GM12878 (cell line): ENCODE results near the gene KLF12. TPM values are rescaled to one million over a fixed set of nuclear protein-coding genes. Genes with fewer than 3 reads are reported as not detected.

ENCODE experiments used
- BACH1 ChIP-seq: fragments of 450-650 bp; IDR thresholded peaks from 2 replicates; pipeline ENCODE4 v1.6.1; 2017; ENCODE audit warnings: mild to moderate bottlenecking, borderline replicate concordance
- BHLHE40 ChIP-seq, 2 experiments: fragments of 450-650 bp in 1 of 2; IDR thresholded peaks; 2 replicates each; pipeline ENCODE4 v1.6.1; 2011 to 2017; ENCODE audit warnings: low read depth in 2 of 2, borderline replicate concordance in 1 of 2, improper control_type of control experiment in 1 of 2, low read length in 1 of 2, mild to moderate bottlenecking in 1 of 2
- EGR1 ChIP-seq, 2 experiments: IDR thresholded peaks; 1 replicate in 1 of 2; 2 replicates in 1 of 2; pipeline ENCODE4 v1.6.1; 2011 to 2012; ENCODE audit warnings: low read depth in 2 of 2, low read length in 2 of 2, borderline replicate concordance in 1 of 2, mild to moderate bottlenecking in 1 of 2, moderate library complexity in 1 of 2
- ETV6 ChIP-seq, 2 experiments: fragments of 450-650 bp in 1 of 2; IDR thresholded peaks in 1 of 2; conservative IDR thresholded peaks in 1 of 2; 2 replicates each; pipeline ENCODE4 v1.6.1; 2014; ENCODE audit warnings: antibody characterized with exemption in 1 of 2, borderline replicate concordance in 1 of 2, low read depth in 1 of 2, mild to moderate bottlenecking in 1 of 2, moderate library complexity in 1 of 2
- HDGF ChIP-seq: fragments of 450-650 bp; IDR thresholded peaks from 2 replicates; pipeline ENCODE4 v1.6.1; 2016; ENCODE audit warnings: antibody characterized with exemption
- LARP7 ChIP-seq: fragments of 450-650 bp; IDR thresholded peaks from 2 replicates; pipeline ENCODE4 v1.6.1; 2017; ENCODE audit warnings: mild to moderate bottlenecking
- NRF1 ChIP-seq: conservative IDR thresholded peaks from 2 replicates; pipeline ENCODE4 v1.6.1; 2011; ENCODE audit warnings: mild to moderate bottlenecking, low read depth, low read length, improper control_type of control experiment
- RELA ChIP-seq: fragments of 450-650 bp; IDR thresholded peaks from 2 replicates; pipeline ENCODE4 v1.8.0; 2014; ENCODE audit warnings: borderline replicate concordance; ENCODE audit not compliant: partially characterized antibody
- SUPT20H ChIP-seq: IDR thresholded peaks from 2 replicates; pipeline ENCODE4 v1.6.1; 2011; ENCODE audit warnings: low read depth, mild to moderate bottlenecking, low read length, moderate library complexity, borderline replicate concordance; ENCODE audit not compliant: control insufficient read depth
- YY1 ChIP-seq: IDR thresholded peaks from 2 replicates; pipeline ENCODE4 v1.6.1; 2011; ENCODE audit warnings: low read depth, mild to moderate bottlenecking, low read length
- ZNF207 ChIP-seq: fragments of 450-650 bp; IDR thresholded peaks from 2 replicates; pipeline ENCODE4 v1.6.1; 2014; ENCODE audit warnings: antibody characterized with exemption, mild to moderate bottlenecking, borderline replicate concordance
- ZNF217 ChIP-seq: fragments of 450-650 bp; IDR thresholded peaks from 2 replicates; pipeline ENCODE4 v1.6.1; 2017; ENCODE audit warnings: antibody characterized with exemption, mild to moderate bottlenecking
- polyA plus RNA-seq, 11 experiments: library from polyadenylated mRNA; depleted of rRNA in 4 of 11; unstranded in 6 of 11; stranded (reverse) in 5 of 11; fragments of >200 nt; fragmentation: Nextera tagmentation in 4 of 11; fragmentation: Illumina TruSeq in 1 of 11; extraction: Ambion mirVana in 4 of 11; extraction: Trizol in 1 of 11; gene quantifications; 1 replicate in 1 of 11; 2 replicates in 10 of 11; pipeline versions ENCODE4 v1.2.1 to v1.2.3, GENCODE V29; 2011 to 2016; ENCODE audit warnings: inconsistent platforms in 2 of 11, missing spikeins in 2 of 11, low read depth in 1 of 11
- total RNA-seq, 4 experiments: library from RNA; depleted of rRNA in 3 of 4; stranded (reverse); fragments of >200 nt in 3 of 4; fragmentation: Illumina TruSeq in 1 of 4; extraction: Trizol in 1 of 4; gene quantifications; 2 replicates each; pipeline versions ENCODE4 v1.2.1 to v1.2.3, GENCODE V29; 2013 to 2021
- TF ChIP-seq, protein P1 (sequence below): IDR thresholded peaks from 2 replicates; pipeline ENCODE4 v1.6.1; 2011; ENCODE audit warnings: low read depth, mild to moderate bottlenecking, low read length, moderate library complexity, borderline replicate concordance; ENCODE audit errors: extremely low read depth
- TF ChIP-seq, protein P2 (sequence below): IDR thresholded peaks from 2 replicates; pipeline ENCODE4 v1.6.1; 2011; ENCODE audit warnings: borderline replicate concordance, low read depth, mild to moderate bottlenecking, moderate library complexity, low read length; ENCODE audit not compliant: insufficient read depth, poor library complexity, severe bottlenecking
- TF ChIP-seq, protein P3 (sequence below), 3 experiments: IDR thresholded peaks in 2 of 3; conservative IDR thresholded peaks in 1 of 3; 2 replicates each; pipeline ENCODE4 v1.5.1; 2011; ENCODE audit warnings: low read depth in 3 of 3, low read length in 3 of 3, mild to moderate bottlenecking in 3 of 3, control low read depth in 2 of 3, moderate library complexity in 2 of 3, inconsistent platforms in 1 of 3, mixed read lengths in 1 of 3; ENCODE audit not compliant: control insufficient read depth in 2 of 3, insufficient read depth in 1 of 3; ENCODE audit errors: extremely low read depth in 1 of 3
- TF ChIP-seq, protein P4 (sequence below): fragments of 450-650 bp; IDR thresholded peaks from 2 replicates; pipeline ENCODE4 v1.6.1; 2016; ENCODE audit warnings: mild to moderate bottlenecking
- TF ChIP-seq, protein P5 (sequence below): IDR thresholded peaks from 2 replicates; pipeline ENCODE4 v1.6.1; 2011; ENCODE audit warnings: low read depth, low read length, improper control_type of control experiment, borderline replicate concordance
- TF ChIP-seq, protein P6 (sequence below): IDR thresholded peaks from 2 replicates; pipeline ENCODE4 v1.6.1; 2011; ENCODE audit warnings: borderline replicate concordance, low read depth, mild to moderate bottlenecking, moderate library complexity, mixed read lengths, low read length; ENCODE audit not compliant: insufficient read depth; ENCODE audit errors: extremely low read length
- TF ChIP-seq, protein P7 (sequence below): fragments of 450-650 bp; conservative IDR thresholded peaks from 2 replicates; pipeline ENCODE4 v1.6.1; 2017; ENCODE audit warnings: mild to moderate bottlenecking, moderate library complexity

Gene KLF12
- total and polyA plus RNA-seq, 10 of the 15 experiments (the other 5 are each of a cell fraction or from before 2014, with no cell fraction given), result 0.11 to 11.4 (median 0.98) TPM

DNA sequence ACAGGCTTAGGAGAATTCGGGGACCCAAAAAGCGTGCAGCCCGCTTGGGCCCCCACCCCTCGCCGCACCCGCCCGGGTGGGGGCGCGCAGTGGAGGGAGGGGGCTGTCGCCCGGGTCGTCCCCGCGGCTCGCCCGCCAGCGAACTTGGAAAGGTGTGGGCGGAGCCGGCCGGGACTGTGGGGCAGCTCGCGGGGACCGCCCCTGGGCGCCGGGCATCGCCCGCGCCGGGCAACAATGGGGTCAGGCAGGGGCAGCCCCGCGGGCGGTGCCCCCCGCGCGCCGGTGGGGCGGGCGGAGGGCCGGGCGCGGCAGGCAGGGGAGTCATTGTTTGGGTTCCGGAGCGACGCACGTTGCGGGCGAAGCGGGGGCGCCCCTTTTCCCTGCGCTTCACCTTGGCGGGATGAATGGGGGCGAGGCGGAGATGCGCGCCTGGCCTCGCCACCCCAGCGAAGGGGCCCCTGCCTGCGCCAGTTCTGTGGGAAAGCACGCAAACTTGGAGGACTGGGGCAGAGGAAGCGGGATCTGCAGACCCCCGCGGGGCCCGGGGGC lies 647 bp upstream of the KLF12 start (continued):
- TF ChIP-seq, protein P1, sequence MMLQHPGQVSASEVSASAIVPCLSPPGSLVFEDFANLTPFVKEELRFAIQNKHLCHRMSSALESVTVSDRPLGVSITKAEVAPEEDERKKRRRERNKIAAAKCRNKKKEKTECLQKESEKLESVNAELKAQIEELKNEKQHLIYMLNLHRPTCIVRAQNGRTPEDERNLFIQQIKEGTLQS, result no peak
- TF ChIP-seq RELA, result no peak
- no peak for TF ChIP-seq SUPT20H
- 0 out of 2 replicates have a peak, but pooled peaks have one; percentile 13 for TF ChIP-seq YY1
- no peak for TF ChIP-seq NRF1
- TF ChIP-seq ZNF217, result 0 out of 2 replicates have a peak, but pooled peaks have one; percentile 21
- TF ChIP-seq, protein P2, sequence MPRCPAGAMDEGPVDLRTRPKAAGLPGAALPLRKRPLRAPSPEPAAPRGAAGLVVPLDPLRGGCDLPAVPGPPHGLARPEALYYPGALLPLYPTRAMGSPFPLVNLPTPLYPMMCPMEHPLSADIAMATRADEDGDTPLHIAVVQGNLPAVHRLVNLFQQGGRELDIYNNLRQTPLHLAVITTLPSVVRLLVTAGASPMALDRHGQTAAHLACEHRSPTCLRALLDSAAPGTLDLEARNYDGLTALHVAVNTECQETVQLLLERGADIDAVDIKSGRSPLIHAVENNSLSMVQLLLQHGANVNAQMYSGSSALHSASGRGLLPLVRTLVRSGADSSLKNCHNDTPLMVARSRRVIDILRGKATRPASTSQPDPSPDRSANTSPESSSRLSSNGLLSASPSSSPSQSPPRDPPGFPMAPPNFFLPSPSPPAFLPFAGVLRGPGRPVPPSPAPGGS, result no peak
- no peak for TF ChIP-seq HDGF
- TF ChIP-seq ETV6 (conservative IDR thresholded peaks at IDR 0.05 in 1 of 2, IDR thresholded peaks at IDR 0.05 in 1 of 2; ENCODE audit: borderline replicate concordance in 1 of 2, low read depth in 1 of 2), result no peak
- peak in 1 of 2 experiments; percentile 50; a peak in 1 of 3 replicates for TF ChIP-seq EGR1 (IDR thresholded peaks at IDR 0.05; ENCODE audit: borderline replicate concordance in 1 of 2, low read depth in 2 of 2, low read length in 2 of 2)
- TF ChIP-seq, protein P3, sequence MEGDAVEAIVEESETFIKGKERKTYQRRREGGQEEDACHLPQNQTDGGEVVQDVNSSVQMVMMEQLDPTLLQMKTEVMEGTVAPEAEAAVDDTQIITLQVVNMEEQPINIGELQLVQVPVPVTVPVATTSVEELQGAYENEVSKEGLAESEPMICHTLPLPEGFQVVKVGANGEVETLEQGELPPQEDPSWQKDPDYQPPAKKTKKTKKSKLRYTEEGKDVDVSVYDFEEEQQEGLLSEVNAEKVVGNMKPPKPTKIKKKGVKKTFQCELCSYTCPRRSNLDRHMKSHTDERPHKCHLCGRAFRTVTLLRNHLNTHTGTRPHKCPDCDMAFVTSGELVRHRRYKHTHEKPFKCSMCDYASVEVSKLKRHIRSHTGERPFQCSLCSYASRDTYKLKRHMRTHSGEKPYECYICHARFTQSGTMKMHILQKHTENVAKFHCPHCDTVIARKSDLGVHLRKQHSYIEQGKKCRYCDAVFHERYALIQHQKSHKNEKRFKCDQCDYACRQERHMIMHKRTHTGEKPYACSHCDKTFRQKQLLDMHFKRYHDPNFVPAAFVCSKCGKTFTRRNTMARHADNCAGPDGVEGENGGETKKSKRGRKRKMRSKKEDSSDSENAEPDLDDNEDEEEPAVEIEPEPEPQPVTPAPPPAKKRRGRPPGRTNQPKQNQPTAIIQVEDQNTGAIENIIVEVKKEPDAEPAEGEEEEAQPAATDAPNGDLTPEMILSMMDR (IDR thresholded peaks at IDR 0.05 in 2 of 3, conservative IDR thresholded peaks at IDR 0.05 in 1 of 3; ENCODE audit: control insufficient read depth in 2 of 3, extremely low read depth in 1 of 3, insufficient read depth in 1 of 3, low read depth in 3 of 3, low read length in 3 of 3), result no peak
- TF ChIP-seq, protein P4, sequence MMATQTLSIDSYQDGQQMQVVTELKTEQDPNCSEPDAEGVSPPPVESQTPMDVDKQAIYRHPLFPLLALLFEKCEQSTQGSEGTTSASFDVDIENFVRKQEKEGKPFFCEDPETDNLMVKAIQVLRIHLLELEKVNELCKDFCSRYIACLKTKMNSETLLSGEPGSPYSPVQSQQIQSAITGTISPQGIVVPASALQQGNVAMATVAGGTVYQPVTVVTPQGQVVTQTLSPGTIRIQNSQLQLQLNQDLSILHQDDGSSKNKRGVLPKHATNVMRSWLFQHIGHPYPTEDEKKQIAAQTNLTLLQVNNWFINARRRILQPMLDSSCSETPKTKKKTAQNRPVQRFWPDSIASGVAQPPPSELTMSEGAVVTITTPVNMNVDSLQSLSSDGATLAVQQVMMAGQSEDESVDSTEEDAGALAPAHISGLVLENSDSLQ, result no peak
- no peak; the same call in 1 of the 2 replicates for TF ChIP-seq BACH1
- TF ChIP-seq LARP7, result 0 out of 2 replicates have a peak, but pooled peaks have one; percentile 49
- TF ChIP-seq, protein P5, sequence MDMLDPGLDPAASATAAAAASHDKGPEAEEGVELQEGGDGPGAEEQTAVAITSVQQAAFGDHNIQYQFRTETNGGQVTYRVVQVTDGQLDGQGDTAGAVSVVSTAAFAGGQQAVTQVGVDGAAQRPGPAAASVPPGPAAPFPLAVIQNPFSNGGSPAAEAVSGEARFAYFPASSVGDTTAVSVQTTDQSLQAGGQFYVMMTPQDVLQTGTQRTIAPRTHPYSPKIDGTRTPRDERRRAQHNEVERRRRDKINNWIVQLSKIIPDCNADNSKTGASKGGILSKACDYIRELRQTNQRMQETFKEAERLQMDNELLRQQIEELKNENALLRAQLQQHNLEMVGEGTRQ, result no peak
- TF ChIP-seq, protein P6, sequence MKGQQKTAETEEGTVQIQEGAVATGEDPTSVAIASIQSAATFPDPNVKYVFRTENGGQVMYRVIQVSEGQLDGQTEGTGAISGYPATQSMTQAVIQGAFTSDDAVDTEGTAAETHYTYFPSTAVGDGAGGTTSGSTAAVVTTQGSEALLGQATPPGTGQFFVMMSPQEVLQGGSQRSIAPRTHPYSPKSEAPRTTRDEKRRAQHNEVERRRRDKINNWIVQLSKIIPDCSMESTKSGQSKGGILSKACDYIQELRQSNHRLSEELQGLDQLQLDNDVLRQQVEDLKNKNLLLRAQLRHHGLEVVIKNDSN, result no peak
- TF ChIP-seq ZNF207, result no peak
- TF ChIP-seq, protein P7, sequence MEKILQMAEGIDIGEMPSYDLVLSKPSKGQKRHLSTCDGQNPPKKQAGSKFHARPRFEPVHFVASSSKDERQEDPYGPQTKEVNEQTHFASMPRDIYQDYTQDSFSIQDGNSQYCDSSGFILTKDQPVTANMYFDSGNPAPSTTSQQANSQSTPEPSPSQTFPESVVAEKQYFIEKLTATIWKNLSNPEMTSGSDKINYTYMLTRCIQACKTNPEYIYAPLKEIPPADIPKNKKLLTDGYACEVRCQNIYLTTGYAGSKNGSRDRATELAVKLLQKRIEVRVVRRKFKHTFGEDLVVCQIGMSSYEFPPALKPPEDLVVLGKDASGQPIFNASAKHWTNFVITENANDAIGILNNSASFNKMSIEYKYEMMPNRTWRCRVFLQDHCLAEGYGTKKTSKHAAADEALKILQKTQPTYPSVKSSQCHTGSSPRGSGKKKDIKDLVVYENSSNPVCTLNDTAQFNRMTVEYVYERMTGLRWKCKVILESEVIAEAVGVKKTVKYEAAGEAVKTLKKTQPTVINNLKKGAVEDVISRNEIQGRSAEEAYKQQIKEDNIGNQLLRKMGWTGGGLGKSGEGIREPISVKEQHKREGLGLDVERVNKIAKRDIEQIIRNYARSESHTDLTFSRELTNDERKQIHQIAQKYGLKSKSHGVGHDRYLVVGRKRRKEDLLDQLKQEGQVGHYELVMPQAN, result peak; percentile 68
- peak in 1 of 2 experiments; percentile 43; a peak in 1 of 4 replicates for TF ChIP-seq BHLHE40 (IDR thresholded peaks at IDR 0.05; ENCODE audit: borderline replicate concordance in 1 of 2, low read depth in 2 of 2, low read length in 1 of 2)
